ENCODE results near the gene LMNA.

DNA sequence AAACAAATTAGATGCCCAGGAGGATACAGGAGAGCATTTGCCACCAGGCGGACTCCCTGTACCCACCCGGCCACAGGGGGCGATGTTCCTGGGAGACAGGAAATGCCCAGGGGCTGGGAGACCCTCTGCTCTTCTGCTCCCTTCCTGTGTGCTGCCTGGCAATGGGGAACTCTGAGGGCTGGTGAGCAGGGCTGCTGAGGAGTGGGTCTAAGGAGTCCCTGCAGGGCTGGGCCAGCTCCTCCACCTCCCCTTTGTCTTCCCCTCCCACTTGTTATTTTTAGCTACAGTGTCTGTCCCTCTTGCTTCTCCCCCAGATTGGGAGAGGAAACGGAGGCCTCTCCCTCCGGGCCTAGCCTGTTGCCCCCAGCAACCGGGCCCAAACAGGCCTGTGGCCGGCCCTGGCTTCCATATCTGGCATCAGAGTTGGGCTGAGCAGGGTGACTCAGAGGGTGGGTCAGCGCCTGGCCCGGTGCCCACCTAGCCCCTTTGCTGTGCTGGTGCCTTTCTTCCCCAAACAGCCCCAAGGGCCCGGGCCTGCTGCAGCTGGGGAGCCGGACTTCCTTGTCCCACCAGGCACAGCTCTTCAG is 11.6 kb downstream of the LMNA start:
- TF ChIP-seq POLR2A (IDR thresholded peaks at IDR 0.05; ENCODE audit: low read length), result no peak
- TF ChIP-seq GATA1 (IDR thresholded peaks at IDR 0.05; ENCODE audit: low read depth, low read length), result no peak

Measured in erythroblast (primary cell).